ENCODE data around the gene KIAA0513.

DNA sequence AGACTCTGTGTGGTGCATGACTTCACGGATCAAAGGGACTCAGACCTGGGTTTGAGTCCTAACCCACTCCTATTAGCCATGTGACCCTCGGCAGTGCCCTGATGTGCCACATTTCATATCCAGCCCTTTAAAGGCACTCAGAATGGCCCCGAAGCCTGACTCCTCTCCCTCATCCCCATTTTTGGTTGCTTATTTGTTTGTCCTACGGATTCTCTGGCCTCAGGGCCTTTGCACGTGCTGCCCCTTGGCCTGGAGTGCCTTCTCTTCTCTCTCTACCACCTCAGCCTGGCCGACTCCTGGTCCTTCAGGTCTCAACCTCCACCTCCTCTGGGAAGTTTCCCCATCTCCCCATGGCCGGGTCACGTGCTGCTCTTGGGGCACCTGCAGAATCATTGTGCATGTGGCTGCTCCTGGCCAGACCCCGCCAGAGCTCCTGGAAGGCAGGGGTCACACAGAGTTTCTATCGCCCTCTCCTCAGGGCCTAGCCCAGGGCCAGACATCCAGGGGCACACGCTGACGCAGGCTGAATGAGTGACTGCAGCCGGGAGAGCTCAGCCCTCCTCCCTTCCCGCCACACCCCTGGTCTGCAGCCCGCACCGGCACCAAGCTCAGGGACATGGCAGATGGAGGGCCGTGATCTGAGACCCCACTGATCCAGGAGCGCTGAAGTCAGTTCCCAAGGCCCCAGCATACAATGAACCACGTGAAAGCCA lies 106.6 kb downstream of the KIAA0513 start:
- TF ChIP-seq, protein P1, sequence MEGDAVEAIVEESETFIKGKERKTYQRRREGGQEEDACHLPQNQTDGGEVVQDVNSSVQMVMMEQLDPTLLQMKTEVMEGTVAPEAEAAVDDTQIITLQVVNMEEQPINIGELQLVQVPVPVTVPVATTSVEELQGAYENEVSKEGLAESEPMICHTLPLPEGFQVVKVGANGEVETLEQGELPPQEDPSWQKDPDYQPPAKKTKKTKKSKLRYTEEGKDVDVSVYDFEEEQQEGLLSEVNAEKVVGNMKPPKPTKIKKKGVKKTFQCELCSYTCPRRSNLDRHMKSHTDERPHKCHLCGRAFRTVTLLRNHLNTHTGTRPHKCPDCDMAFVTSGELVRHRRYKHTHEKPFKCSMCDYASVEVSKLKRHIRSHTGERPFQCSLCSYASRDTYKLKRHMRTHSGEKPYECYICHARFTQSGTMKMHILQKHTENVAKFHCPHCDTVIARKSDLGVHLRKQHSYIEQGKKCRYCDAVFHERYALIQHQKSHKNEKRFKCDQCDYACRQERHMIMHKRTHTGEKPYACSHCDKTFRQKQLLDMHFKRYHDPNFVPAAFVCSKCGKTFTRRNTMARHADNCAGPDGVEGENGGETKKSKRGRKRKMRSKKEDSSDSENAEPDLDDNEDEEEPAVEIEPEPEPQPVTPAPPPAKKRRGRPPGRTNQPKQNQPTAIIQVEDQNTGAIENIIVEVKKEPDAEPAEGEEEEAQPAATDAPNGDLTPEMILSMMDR (conservative IDR thresholded peaks at IDR 0.05 in 1 of 2, IDR thresholded peaks at IDR 0.05 in 1 of 2; ENCODE audit: low read depth in 1 of 2, low read length in 2 of 2) = no peak
- TF ChIP-seq EZH2 (IDR thresholded peaks at IDR 0.05; ENCODE audit: low read length, missing control alignments) = no peak

Measured in fibroblast of lung (primary cell).